CD4-positive, alpha-beta T cell treated with Interleukin-17A for 1 hour (primary cell): ENCODE data around the gene ZNF43.
"Not testable (repeated sequence)": the region's sequence is repeated elsewhere in the genome, so short reads cannot be mapped to it uniquely, and the experiment has no call there.

Experiments used
- DNase-seq: peaks from one replicate; pipeline ENCODE4 v3.0.0-alpha.2; 2020

The ZNF43 gene

GRCh38 chr19:21835810-21836444 lies at the start of gene ZNF43:
ZNF43 (minus strand) TSS chr19:21836182; CDS start chr19:21836038, 144 bp downstream.
- DNase-seq: peak; percentile 96

DNA sequence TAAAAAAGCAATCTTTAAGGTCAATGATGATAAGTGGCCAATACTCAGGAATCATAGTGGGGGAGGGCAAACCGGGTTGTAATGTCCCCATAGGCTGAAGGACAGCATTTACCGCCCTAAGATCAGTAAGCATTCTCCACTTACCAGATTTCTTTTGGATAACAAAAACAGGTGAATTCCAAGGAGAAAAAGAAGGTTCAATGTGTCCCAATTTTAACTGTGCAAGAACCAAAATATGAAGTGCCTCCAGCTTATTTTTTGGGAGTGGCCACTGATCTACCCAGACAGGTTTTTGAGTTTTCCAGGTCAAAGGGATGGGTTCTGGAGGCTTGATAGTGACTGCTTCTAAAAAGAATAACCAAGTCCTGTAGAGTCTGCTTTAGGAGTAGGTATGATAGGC lies 49.5 kb upstream of the ZNF43 start:
- not testable (repeated sequence) for DNase-seq

DNA sequence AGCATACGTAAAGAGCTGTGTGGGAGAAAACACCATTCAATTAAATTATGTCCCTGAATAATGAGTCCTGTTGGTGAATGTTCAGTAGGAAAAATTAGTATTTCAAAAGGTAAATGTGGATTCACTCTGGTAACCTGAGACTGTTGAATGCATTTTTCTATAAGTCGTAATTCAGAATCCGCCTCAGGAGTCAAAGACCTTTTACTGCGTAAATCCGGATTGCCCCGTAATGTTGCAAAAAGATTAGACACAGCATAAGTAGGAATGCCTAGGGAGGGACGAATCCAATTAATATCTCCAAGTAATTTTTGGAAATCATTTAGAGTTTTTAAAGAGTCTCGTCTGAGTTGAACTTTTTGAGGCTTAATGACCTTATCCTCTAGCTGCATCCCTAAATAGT lies 48.8 kb upstream of the ZNF43 start:
- not testable (repeated sequence) for DNase-seq

DNA sequence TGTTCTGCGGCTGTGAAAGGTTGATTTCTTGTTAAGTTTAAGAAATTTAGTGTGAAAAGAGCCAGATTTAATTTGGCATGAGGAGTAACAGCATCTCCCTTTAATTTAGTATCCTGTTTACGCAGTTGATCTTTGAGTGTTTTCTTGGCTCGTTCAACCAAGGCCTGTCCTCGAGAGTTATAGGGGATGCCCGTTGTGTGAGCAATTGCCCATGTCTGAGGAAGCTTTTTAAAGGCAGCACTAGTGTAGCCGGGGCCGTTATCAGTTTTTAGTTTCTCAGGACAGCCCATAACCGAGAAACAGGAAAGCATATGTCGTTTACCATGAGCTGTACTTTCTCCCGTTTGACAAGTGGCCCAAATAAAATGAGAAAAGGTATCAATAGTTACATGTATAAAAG lies 47.5 kb upstream of the ZNF43 start:
- no peak for DNase-seq

DNA sequence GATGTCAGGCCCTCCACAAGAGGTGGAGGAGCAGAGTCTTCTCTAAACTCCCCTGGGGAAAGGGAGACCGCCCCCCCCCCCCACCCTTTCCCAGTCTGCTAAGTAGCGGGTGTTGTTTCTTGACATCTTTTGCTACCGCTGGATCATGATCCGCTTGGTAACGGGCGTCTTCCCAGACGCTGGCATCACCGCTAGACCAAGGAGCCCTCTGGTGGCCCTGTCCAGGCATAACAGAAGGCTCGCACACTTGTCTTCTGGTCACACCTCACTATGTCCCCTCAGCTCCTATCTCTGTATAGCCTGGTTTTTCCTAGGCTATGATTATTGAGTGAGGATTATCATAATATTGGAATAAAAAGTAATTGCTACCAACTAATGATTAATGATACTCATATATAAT lies 44.8 kb upstream of the ZNF43 start:
- not testable (repeated sequence) for DNase-seq

- no peak for DNase-seq
These were observed 42.7 kb upstream of the ZNF43 start for GRCh38 chr19:21878646-21879045.

GRCh38 chr19:21877976-21878375 lies 42.0 kb upstream of the ZNF43 start:
- DNase-seq: no peak

DNA sequence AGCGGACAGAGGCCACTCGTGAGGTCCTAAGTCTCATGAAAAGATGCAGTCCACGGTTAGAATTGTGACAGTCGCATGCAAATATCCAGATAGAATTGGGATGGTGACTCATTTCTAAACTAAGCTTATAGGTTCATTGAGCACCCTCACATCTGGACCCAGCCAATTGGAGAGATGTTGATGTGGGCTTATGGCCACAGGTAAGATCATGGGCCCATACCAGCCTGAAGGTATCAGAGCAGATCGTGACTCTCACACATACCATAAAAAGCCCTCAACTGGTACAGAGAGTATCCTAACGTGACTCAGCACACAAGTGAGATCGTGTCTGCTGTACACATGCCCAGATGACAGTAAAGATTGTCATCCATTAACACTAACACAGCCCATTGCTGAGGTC lies 40.6 kb upstream of the ZNF43 start:
- DNase-seq: not testable (repeated sequence)

- DNase-seq: no peak
These were observed 21.0 kb upstream of the ZNF43 start for GRCh38 chr19:21856773-21857514.

GRCh38 chr19:21851596-21852345 lies 15.8 kb upstream of the ZNF43 start:
- peak; percentile 92 for DNase-seq

- no peak for DNase-seq
These were observed 14.8 kb upstream of the ZNF43 start for GRCh38 chr19:21850656-21851255.

DNA sequence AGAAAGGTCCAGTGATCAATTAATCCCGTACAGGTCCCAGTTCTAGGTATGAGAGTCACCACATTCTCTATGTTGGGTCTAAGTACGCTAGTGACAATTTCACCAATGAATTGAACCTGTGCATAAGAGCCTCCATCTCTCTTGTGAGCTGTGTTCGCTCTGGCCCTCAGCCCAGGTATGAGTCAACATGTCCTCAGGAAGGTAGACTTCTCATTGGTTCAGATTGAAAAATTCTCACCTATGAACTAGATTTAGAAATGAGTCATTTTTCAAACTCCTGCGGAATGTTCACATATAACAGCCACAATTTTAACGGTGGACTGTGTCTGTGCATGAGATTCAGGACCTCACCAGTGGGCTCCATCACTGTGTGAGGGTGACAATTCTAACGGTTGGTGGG lies 12.7 kb upstream of the ZNF43 start:
- DNase-seq: no peak

DNA sequence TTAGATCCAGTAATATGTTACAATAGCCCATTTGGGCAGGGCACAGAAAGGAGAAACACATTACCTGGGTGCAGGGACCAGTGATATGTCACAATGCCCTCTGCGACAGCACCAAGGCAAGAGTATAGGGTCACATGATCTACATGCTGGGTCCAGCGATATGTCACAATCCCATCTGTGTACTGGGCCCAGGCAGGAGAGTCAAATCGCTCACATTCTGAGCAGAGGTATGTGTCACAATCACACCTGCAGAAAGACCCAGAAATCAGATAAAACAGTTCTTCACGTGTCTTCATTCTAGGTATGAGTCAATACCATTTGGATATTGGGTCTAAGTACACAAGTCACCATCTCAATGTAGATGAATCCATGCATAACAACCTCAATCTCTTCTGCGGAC lies 7.1 kb upstream of the ZNF43 start:
- no peak for DNase-seq

DNA sequence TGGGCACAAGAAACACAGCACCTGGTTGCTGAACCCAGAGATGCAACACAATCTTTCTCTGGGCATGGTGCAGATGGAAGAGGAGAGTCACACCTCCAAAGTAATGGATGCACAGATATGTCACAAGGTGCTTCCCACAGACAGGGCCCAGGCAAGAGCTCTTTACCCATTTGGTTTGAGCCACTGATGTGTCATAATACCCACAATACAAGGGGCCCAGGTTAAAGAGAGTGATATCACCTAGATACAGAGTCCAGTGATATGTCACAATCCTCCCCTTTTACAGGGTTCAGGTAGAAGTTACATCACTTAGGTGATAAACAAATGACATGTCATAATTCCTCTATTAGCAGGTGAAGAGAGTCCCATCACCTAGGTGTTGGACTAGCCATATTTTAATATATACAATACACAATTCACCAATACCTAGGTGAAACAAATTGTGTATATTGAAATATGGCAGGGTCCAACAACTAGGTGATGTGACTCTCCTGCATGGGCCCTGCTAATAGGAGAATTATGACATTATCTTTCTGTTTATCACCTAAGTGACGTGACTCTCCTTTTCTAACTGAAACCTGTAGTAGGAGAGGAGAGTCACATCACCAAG lies 5.6 kb upstream of the ZNF43 start:
- DNase-seq: no peak

- no peak for DNase-seq
These were observed 5.1 kb upstream of the ZNF43 start for GRCh38 chr19:21841081-21841480.

GRCh38 chr19:21839976-21840375 lies 4.0 kb upstream of the ZNF43 start:
- no peak for DNase-seq

- no peak for DNase-seq
These were observed 2.7 kb upstream of the ZNF43 start for GRCh38 chr19:21838646-21839045.

GRCh38 chr19:21835429-21835809 lies 563 bp downstream of the ZNF43 start:
- DNase-seq: no peak

DNA sequence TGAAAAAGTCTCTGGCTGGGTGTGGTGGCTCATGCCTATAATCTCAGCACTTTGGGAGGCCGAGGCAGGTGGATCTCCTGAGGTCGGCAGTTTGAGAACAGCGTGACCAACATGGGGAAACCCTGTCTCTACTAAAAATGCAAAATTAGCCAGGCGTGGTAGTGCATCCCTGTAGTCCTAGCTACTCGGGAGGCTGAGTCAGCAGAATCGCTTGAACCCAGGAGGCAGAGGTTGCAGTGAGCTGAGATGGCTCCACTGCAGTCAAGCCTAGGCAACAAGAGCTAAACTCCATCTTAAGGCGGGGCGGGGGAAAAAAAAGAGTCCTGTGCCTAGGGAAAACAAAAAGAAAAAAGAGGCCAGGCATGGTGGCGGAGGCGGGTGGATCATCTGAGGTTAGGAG lies 2.2 kb downstream of the ZNF43 start:
- DNase-seq: no peak

GRCh38 chr19:21824679-21825078 lies 11.3 kb downstream of the ZNF43 start:
- DNase-seq: no peak

GRCh38 chr19:21823224-21823623 lies 12.8 kb downstream of the ZNF43 start:
- no peak for DNase-seq

- DNase-seq: no peak
These were observed 23.5 kb downstream of the ZNF43 start for GRCh38 chr19:21812448-21812847.

DNA sequence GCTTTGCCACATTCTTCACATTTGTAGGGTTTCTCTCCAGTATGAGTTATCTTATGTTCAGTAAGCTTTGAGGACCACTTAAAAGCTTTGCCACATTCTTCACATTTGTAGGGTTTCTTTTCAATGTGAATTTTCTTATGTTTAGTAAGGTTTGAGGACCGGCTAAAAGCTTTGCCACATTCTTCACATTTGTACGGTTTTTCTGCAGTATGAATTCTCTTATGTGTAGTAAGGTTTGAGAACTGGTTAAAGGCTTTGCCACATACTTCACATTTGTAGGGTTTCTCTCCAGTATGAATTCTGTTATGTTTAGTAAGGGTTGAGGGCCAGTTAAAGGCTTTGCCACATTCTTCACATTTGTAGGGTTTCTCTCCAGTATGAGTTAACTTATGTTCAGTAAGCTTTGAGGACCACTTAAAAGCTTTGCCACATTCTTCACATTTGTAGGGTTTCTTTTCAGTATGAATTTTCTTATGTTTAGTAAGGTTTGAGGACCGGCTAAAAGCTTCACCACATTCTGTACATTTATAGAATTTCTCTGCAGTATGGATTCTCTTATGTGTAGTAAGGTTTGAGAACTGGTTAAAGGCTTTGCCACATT lies 27.5 kb downstream of the ZNF43 start:
- not testable (repeated sequence) for DNase-seq
